DMS153 (cell line): ENCODE measurements around the gene RER1.

Experiments used
- DNase-seq: peaks from one replicate; lab custom pipeline; 2025; lab: John Stamatoyannopoulos, UW

Gene RER1

DNA sequence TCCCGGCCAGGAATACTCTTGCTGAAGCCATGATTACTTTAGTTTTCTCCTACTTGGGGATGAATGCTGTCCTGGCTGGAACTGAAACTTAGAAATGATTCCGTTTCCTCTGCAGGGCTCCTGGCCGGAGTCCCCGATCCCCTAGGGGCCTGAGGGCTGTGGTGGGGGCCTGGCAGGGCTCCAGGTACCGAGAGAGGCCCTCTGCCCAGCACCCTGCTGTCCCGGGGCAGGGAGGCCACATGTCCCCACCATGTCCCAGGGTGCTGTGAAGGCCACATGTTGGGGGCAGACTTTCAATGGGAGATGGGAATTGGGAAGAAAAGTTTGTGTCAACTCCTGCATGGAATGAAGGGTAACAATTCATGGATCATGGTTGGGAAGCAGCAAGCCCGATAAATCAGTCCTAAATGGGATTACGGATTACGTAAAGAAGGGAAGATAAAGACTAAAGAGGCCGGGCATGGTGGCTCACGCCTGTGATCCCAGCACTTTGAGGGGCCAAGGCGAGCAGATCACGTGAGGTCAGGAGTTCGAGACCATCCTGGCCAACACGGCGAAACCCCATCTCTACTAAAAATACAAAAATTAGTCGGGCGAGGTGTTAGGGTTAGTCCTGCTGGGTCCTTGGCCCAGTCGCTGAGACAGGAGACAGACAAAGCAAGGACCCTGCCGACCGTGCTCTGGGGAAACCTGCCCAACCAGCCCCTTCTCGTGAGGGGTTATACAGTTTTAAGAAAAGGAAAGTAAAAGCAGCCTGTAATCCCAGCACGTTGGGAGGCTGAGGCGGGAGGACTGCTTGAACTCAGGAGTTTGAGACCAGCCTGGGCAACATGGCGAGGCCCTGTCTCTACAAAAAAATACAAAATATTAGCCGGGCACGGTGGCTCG is 37.8 kb upstream of the RER1 start:
- no peak for DNase-seq

GRCh38 chr1:2354511-2355372 is 36.9 kb upstream of the RER1 start:
- no peak for DNase-seq

GRCh38 chr1:2355373-2356261 is 36.0 kb upstream of the RER1 start:
- DNase-seq = no peak

DNA sequence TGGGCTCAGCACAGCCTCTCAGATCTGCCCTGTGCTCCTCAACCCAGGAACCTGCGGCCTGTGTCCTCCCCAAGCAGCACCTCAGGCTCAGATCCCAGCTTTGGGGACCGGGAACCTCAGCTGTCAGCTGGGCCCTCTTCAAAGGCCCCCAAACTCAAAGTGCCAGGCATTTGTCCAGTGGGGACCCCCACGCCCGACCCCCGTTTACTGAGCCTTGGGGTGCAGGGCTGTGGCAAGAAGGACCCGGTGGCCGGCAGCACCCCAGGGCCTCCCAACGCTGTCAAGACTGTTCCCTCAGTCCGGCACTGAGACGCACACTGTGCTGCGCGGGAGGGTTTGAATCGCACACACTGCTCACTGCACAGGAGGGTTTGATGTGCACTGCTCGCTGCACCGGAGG is 35.2 kb upstream of the RER1 start:
- DNase-seq = no peak

DNA sequence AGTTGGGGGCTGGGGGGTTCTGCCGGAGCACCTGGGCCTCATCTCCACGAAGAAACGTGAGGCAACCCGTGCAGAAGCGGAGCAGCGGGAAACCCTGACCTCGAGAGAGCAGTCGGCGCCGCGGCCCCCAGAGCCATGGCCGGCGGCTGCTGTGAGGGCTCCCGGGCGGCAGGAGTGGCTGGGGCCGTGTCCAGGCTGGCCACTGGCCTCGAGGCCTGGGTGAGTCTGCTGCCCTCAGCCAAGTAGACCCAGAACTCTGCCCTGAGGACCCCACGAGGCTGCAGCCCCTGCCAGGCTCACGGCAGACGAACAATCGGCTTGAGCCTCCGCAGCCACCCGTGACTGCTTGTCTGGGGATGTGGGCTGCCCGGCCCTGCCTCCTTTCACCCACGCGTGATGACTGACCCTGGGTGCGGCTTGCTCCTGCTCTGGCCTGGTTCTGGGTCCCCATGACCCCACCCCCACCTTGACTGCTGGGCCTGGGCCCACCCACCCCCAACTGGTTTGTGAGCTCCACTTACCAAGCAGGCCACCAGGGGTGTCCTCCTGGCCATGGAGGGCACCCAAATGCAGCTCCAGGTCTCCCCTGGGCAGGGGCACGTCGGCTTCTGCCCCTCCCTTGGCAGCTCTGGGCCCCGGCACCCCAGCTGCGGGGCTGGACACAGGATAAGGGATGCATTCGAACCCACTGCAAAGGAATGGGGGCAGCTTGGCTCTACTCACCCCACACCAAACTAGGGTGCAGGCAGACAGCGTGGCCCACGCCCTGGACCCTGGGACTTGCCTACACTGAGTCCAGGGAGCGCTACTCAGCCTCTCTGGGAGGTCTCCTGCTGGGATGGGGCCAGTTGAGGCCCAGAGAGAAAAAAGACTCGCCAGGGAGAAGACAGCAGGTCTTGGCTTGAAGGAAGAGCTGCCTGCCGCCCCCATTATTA is 34.5 kb upstream of the RER1 start:
- no peak for DNase-seq

DNA sequence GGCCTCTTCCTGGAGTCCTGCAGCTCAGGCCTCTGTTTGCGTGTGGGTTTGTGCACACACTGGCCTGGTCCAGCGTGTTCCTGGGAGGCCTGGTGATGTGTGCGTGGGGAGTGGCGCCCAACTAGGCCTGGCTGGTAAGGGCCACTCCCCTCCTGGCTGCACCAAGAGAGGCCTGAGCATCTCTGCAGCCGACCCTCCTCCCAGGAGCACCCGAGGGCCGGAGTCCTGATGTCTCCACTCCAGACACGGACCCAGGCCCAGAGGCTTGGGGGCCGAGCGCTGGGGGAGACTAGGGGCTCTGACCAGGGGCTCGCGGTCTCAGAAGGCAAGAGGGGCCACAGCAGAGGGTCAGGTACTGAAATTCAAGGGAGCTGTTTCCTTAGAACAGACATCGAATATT is 33.6 kb upstream of the RER1 start:
- DNase-seq = no peak

GRCh38 chr1:2358651-2359640 is 32.7 kb upstream of the RER1 start:
- no peak for DNase-seq

GRCh38 chr1:2360588-2361364 is 30.9 kb upstream of the RER1 start:
- no peak for DNase-seq

GRCh38 chr1:2363847-2364513 is 27.7 kb upstream of the RER1 start:
- no peak for DNase-seq

DNA sequence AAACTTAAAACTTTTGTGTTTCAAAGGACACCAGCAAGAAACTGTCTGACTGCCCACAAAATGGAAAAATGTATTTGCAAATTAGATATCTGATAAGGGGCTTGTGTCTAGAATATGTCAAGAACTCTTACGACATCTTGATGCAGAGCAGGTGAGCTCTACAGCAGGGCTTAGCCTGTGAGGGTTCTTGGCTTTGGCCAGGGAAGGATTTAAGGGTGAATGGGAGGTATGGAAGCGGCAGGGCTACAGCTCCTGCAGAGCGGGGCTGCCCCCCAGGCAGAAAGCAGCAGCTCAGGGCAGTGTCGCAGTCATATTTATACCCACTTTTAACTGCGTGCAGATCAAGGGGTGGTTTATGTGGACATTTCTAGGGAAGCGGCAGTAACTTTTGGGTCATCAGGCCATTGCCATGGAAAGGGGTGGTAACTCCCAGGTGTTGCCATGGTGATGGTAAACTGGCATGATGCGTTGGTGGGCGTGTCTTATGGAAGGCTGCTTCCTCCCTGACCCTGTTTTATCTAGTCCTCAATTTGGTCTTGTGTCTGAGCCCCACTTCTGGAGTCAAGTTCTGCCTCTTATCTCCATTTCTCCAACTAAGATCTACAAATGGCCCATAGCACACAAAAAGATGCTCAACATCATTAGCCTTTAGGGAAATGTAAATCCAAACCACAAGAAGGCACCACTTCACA is 23.4 kb upstream of the RER1 start:
- DNase-seq = no peak

- DNase-seq = no peak
Observed at GRCh38 chr1:2372551-2373490, 18.8 kb upstream of the RER1 start.

- DNase-seq = no peak
Observed at GRCh38 chr1:2373551-2374251, 17.9 kb upstream of the RER1 start.

DNA sequence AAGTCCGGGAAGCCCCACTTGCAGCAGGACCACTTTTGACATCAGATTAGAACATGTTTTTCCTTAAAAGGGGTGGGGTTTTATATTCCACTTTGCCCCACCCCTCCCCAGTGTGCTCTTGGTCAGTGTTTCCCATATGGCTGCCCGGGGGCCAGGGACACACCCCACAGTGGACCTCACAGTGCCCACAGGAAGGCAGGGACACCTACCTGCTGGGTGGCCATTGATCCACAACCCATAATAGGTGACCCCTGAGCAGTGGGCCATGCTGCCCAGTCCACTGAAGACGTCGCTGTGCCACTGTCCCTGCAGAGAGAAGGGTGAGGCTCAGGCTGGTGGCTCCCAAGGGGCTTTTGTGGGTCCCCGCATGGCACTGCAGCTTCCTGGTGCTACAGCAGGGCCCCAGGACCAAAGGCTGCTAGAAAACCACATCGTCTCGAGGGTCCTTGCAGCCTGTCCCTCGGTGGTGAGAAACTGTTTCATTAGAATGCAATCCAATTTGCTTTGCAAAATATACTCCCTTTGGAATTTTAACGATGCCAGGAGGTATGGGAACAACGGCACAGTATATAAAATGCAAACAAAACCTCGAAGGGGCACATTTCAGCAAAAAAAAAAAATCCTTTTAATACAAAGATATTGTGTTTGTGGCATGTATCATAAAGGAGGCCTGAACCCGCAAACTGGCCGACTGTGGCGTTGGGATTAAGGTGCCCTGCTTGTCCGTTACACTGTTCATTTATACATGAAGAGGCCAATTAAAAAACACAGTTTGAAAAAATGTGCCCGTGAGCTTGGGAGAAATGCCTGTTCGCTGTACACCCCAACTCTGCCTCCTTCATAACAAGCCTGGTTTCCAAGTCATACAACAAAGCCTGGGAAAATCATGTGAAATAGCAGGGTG is 17.1 kb upstream of the RER1 start:
- DNase-seq = no peak

- DNase-seq = no peak
Observed at GRCh38 chr1:2375246-2375922, 16.3 kb upstream of the RER1 start.
